GM21576 (cell line): ENCODE data around the gene FAM222B.
"Not testable (repeated sequence)": the region's sequence is repeated elsewhere in the genome, so short reads cannot be mapped to it uniquely, and the experiment has no call there.

Experiments used
- ATAC-seq: cut with Tn5 transposase; IDR thresholded peaks from one replicate; pipeline ENCODE4 v1.9.1; 2021; ENCODE audit warnings: mild to moderate bottlenecking, moderate library complexity; ENCODE audit not compliant: unreplicated experiment

FAM222B gene

DNA sequence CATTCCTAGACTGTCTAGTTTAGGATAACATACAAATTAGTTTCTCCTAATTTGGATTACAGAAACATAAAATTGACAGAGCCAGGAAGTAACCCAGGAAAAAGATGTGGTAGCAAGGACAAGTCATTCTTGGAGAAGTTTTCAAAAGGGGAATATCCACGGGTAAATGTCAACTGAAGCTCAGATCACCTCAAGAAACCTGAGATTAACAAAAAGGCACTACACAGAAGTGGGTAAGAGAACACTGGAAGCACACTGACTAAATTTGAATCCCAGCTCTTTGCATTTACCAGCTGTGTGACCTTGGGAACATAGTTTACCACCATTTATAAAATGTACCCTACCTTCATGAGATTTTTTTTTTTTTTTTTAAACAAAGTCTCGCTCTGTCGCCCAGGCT is 59.4 kb downstream of the FAM222B start:
- no peak for ATAC-seq

DNA sequence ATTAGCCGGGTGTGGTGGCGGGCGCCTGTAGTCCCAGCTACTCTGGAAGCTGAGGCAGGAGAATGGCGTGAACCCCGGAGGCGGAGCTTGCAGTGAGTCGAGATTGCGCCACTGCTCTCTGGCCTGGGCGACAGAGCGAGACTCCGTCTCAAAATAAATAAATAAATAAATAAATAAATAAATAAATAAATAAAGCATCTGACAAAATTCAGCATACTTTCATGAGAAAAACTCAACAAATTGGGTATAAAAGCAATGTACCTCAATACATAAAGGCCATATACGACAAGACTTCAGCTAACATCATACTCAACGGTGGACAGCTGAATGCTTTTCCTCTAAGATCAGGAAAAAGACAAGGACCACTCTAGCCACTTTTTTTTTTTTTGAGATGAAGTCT is 63.0 kb downstream of the FAM222B start:
- not testable (repeated sequence) for ATAC-seq

DNA sequence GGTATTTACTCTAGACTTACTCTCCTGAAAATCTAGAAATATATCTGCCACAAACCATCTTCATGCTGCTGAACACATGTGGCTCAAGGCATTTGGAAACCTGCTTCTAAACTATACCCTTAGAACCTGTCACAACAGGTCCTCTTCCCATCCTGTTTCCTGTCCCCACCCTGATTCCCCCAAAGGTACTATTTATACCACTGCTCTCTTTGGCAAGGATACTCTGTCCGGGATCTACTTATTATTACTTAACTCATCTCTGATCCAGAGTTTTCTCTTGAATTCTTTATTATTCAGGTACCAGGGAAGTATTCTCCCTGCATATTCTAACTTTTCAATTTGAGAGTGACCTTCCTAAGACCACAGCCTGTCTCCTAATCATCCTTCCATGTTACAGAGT is 65.4 kb downstream of the FAM222B start:
- ATAC-seq = no peak

DNA sequence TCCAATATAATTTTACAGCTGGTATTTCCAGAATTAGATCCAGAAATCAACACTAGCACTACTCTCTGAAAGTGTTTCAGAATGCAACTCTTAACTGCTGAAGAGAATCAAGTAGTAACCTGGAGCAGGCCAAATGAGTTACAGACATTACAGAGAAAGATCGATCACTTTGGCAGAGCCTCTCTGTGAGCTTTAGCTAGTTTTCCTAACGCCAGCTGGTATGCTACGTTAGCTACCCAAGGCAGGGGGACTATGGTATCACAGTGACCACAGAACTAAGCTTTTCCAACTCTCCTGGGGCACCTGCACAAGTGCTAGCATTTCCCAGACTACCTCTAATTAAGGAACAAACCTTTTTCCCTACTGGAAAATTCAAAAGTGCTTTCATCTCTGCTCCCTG is 68.4 kb downstream of the FAM222B start:
- ATAC-seq = no peak

GRCh38 chr17:28773736-28774135 is 68.9 kb downstream of the FAM222B start:
- ATAC-seq = no peak

DNA sequence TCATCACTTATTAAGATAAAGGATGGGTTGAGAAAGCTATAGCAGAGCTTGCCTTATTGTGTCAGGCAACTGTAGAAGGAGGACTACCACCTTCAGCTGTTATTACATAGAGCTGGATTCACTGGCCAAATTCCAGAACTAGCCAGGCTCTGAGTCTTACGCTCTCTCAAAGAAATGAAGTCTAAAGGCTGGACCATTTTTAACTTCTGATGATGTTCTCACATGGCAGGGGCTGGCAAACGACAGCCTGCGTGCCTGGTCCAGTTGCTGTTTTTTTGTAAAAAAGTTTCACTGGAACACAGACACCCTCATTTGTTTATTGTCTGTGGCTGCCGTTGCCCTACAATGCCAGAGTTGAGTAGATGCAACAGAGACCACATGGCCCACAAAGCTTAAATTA is 77.6 kb downstream of the FAM222B start:
- no peak for ATAC-seq

DNA sequence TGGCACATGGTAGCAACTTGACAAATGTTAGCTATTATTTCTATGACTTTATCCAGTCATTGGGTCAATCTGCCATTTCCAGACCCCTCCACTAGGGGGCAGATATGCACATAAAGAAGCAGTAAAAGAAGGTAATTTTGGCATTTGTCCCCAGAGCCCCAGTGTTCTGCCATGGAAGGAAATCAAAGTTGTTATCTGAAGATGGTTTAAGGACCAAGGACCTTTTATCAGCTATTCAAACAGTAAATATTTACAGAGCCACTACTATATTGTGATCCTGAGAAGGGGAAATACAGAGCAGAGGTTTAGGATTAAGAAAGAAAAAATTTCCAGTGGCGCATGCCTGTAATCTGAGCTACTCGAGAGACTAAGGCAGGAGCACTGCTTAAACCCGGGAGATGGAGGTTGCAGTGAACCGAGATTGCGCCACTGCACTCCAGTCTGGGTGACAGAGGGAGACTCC is 78.8 kb downstream of the FAM222B start:
- no peak for ATAC-seq

DNA sequence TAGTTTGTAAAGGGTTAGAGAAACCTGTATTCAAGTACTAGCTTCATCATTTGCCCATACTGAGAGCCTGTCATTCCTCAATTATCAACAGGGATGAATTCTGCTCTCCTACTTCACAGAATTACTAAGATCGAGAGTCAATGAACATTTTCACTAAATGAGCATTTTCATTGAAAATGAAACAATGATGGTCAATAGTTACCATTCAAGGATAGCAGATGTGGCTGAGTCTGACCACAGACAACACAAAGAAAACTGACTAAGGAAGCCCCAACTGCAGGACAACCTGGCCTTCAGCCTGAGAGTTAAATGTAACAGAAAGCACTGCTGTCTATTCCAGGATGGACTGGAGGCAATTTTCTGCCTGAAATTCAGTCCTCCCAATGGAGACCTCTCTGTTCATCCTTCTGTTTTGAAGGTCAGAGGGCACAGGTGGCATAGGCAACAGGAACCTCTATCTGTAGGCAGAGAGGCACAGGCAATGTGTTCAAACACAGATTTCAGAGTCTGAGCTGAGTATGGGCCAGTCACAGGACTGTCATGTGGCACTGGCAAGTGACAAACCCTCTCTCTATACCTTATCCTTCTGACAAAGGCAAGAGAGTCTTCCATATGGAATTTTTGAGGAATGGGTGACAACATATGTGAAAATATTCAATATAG is 79.3 kb downstream of the FAM222B start:
- no peak for ATAC-seq

DNA sequence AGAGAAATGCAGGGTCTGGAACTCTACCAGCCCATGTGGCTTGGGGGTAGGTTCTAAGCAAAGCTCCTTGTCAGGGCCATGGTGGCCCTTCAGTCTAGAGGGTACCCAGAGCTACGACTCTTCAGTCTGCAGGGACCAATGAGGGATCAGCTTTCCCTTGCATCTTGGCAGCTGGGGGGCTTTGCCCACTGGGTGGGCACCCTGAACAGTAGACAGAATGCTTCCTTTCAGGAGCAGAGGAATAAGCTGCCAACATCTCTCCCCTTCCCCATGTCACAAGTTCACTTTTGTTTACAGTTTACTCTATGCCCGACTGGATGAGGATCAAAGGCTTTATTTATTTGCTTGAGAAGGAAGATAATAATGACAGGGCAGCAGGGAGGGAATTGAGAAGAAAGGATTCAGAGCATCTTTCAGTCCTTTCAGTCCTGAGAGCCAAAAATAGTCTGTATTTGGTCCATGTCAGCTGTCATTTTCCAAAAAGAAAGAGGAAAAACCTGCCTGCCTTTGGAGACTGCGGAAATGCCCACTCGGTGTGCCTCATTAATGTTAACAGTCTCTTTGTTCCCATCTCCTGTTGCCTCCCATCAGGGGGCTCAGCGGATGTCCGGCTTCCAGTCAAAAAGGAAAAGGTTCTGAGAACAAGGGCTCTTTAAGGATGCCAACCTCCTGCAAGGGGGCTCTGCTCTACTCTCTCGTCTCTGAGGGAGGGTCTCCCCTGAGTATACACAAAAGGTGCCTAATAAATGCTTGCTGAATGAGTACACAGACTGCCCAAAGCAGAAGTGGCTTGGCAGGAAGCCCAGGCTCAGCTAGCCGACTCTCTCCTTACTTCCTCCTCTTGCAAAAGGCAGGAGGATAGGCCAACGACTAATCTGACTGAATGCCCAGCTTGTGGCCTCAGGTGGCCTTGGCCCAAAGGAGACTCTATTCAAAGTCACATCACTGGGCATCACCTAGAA is 81.7 kb downstream of the FAM222B start:
- ATAC-seq = no peak

GRCh38 chr17:28759256-28759865 is 83.2 kb downstream of the FAM222B start:
- ATAC-seq = no peak

DNA sequence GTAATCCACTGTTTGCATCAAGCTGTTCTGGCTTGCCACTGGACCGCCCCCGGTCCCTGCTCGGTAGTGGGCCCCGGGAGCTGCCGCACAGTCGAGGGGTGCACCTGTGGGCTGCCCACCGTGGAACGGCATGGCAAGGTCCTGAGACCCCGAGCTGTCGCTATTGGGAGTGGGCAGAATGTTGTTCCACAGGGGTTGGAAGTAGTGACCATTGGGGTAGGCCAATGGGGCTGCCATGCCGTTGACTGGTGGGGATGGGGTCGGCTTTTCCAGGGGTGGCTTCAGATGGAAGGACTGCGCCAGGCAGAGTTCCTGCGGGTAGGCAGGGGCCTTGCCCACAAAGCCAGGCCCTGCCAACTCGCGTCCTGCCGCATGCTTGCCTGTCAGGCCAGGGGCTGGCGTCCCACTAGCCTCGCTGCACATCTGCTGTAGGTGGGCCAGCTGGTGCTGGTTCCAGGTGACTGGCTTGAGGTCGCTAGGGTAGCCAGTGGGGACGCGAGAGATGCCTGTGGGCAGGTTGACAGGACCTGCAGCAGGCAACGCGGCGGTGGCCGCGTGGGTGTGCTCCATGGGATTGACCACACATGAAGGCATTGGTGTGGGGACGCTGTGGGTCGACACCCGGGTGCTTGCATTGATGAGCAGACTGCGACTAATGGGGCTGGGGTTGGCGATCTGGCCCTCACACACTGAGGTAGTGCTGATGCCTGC is 84.0 kb downstream of the FAM222B start:
- no peak for ATAC-seq

DNA sequence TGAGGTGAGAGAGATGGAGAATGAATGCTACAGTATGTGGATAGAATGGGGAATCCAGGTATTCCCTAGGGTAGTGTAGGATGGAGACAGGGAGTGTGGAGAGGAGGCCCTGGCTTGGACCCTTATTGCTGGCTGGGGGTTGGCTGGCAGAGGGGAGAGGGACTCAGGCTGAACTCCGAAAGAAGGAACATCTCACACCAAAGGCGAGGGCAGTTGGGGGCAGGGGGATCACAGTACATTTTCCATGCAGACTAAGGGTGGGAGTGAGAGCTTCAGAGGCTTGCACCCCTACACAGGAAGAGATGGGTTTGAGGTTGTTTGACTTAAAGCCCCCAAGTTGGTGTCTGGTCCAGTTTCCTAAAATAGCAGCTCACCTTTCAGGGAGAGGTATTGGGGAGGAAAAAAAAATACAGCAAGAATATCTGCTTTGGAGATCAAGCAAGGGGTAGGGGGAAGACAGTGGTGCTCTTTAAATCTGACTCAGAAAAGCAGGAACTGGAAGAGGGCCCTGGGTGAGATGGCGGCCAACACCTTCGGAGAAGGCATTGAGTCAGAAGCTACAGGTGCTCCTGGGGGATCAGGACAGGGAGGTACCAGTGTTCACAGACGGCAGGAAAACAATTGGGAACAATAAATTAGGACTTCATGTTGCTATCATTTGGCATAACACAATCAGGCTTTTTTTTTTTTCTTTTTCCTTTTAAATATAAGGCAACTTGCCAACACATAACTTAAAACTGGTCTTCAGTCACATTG is 86.4 kb downstream of the FAM222B start:
- ATAC-seq = no peak

GRCh38 chr17:28755486-28755885 is 87.1 kb downstream of the FAM222B start:
- ATAC-seq = no peak

DNA sequence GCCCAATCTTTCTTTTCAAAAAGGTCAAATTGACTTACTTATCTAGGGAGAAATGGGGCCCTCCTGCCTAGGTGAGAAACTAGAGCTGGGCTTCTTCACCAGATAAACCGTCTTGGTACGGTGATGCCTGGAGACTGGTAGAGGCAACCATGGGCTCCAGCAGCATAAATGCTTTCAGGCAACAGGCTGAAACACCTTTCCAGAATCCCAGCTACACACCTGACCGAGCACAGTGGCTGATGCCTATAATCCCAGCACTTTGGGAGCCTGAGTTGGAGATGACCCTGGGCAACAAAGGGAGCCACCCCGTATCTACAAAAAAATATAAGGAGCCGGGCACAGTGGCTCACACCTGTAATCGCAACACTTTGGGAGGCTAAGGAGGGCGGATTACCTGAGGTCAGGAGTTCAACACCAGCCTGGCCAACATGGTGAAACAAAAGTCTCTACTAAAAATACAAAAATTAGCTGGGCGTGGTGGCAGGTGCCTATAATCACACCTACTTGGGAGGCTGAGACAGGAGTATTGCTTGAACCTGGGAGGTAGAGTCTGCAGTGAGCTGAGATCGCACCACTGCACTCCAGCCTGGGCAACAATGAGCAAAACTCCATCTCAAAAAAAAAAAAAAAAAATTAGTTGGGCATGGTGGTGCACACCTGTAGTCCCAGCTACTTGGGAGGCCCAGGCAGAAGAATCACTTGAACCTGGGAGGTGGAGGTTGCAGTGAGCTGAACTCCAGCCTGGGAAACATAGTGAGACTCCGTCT is 90.8 kb downstream of the FAM222B start:
- ATAC-seq = no peak

DNA sequence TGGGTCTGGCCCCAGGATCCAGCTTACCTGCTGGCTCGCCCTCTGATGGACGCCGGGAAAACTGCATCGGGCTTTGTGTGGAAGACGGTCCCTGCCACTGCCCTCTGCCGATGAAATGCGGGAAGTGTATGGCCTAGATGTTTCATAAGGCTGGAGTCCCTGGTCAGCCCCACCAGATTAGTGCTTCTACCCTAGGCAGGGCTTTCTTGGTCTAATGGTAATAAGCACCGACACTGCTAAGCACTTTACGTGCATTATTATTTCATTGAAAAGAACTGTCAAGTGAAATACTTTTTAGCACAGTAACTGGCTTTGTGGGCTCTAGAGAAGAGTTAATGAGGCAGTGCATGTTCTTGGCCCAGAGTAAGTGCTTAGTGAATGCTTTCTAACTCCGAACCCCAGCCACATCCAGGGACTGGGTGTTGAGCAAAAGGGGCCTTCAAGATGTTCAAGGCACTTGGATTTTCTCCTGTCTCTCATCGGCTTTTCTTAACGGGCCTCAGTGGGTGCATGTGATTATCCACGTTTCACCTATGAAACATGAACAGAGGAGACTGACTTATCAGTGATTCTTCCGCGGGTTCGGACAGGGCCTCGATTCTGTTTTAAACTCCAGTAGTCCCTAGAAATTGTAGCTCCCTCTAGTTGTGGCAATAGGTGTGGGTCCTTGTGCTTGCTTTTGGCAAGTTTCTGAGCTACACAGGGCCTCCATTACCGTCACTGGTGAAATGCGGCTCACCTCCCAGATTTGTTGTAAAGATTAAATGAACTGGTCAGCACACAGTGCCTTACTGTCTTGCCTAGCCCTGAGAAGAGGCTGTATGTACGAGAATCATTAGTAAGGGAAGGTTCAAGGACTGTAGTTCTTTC is 92.2 kb downstream of the FAM222B start:
- peak; percentile 64 for ATAC-seq

- no peak for ATAC-seq
These were observed 92.9 kb downstream of the FAM222B start for GRCh38 chr17:28749516-28750177.

DNA sequence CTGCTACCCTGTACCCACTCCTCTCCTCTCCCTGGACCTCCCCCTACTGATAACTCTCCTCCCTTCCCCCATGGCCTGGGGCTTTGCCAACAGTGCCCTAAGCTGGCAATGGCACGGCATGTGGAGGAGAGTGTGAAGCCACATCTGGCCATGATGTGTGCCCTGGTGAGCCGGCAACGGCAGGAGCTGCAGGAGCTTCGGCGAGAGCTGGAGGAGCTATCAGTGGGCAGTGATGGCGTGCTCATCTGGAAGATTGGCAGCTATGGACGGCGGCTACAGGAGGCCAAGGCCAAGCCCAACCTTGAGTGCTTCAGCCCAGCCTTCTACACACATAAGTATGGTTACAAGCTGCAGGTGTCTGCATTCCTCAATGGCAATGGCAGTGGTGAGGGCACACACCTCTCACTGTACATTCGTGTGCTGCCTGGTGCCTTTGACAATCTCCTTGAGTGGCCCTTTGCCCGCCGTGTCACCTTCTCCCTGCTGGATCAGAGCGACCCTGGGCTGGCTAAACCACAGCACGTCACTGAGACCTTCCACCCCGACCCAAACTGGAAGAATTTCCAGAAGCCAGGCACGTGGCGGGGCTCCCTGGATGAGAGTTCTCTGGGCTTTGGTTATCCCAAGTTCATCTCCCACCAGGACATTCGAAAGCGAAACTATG is 93.6 kb downstream of the FAM222B start:
- no peak for ATAC-seq
